H1 (cell line): ENCODE data around the gene SRMS.

Experiments
- BACH1 ChIP-seq: IDR thresholded peaks from 2 replicates; pipeline ENCODE4 v1.6.1; 2012; ENCODE audit warnings: low read length, improper control_type of control experiment
- BRCA1 ChIP-seq: IDR thresholded peaks from 2 replicates; pipeline ENCODE4 v1.6.1; 2012; ENCODE audit warnings: low read depth, low read length, improper control_type of control experiment
- CREB1 ChIP-seq: IDR thresholded peaks from 2 replicates; pipeline ENCODE4 v1.6.1; 2012; ENCODE audit warnings: inconsistent platforms
- EZH2 ChIP-seq: fragments of 200-600 bp; sonication (generic); IDR thresholded peaks from 2 replicates; pipeline ENCODE4 v1.7.1; 2012; ENCODE audit warnings: low read depth, mild to moderate bottlenecking, moderate library complexity, low read length, inconsistent platforms; ENCODE audit not compliant: severe bottlenecking
- KDM1A ChIP-seq: fragments of 200-600, 300-600 bp; sonication (generic); IDR thresholded peaks from 2 replicates; pipeline ENCODE4 v1.7.1; 2016; ENCODE audit warnings: mild to moderate bottlenecking, low read length, borderline replicate concordance
- POLR2A ChIP-seq, 2 experiments: IDR thresholded peaks; 1 replicate in 1 of 2; 2 replicates in 1 of 2; pipeline ENCODE4 v1.6.1; 2011; ENCODE audit warnings: low read depth in 2 of 2, low read length in 2 of 2, mild to moderate bottlenecking in 2 of 2; ENCODE audit errors: control extremely low read depth in 1 of 2
- RNF2 ChIP-seq: fragments of 200-900, 300-1000 bp; sonication (generic); IDR thresholded peaks from 2 replicates; pipeline ENCODE4 v1.7.1; 2016; ENCODE audit warnings: borderline replicate concordance, low read depth, mild to moderate bottlenecking, antibody characterized with exemption, low read length; ENCODE audit not compliant: poor library complexity, severe bottlenecking; ENCODE audit errors: missing control alignments
- TBP ChIP-seq: IDR thresholded peaks from 2 replicates; pipeline ENCODE4 v1.6.1; 2011; ENCODE audit warnings: low read depth, low read length, improper control_type of control experiment
- TEAD4 ChIP-seq: IDR thresholded peaks from 2 replicates; pipeline ENCODE4 v1.6.1; 2012; ENCODE audit warnings: low read depth, low read length, inconsistent platforms, mixed read lengths
- TF ChIP-seq, protein P1 (sequence below), 3 experiments: IDR thresholded peaks; 1 replicate in 2 of 3; 2 replicates in 1 of 3; pipeline versions ENCODE4 v1.5.1 to v1.6.1; 2011; ENCODE audit warnings: low read length in 3 of 3, mild to moderate bottlenecking in 3 of 3, inconsistent platforms in 2 of 3, low read depth in 1 of 3, moderate library complexity in 1 of 3; ENCODE audit not compliant: insufficient read depth in 1 of 3; ENCODE audit errors: control extremely low read depth in 1 of 3
- TF ChIP-seq, protein P2 (sequence below): IDR thresholded peaks from 2 replicates; pipeline ENCODE4 v1.6.1; 2012; ENCODE audit warnings: inconsistent platforms

- TF ChIP-seq BRCA1, result no peak
- no peak for TF ChIP-seq BACH1
- TF ChIP-seq POLR2A (IDR thresholded peaks at IDR 0.05; ENCODE audit: control extremely low read depth in 1 of 2, low read depth in 2 of 2, low read length in 2 of 2), result no peak
- no peak for TF ChIP-seq KDM1A
- TF ChIP-seq, protein P1, sequence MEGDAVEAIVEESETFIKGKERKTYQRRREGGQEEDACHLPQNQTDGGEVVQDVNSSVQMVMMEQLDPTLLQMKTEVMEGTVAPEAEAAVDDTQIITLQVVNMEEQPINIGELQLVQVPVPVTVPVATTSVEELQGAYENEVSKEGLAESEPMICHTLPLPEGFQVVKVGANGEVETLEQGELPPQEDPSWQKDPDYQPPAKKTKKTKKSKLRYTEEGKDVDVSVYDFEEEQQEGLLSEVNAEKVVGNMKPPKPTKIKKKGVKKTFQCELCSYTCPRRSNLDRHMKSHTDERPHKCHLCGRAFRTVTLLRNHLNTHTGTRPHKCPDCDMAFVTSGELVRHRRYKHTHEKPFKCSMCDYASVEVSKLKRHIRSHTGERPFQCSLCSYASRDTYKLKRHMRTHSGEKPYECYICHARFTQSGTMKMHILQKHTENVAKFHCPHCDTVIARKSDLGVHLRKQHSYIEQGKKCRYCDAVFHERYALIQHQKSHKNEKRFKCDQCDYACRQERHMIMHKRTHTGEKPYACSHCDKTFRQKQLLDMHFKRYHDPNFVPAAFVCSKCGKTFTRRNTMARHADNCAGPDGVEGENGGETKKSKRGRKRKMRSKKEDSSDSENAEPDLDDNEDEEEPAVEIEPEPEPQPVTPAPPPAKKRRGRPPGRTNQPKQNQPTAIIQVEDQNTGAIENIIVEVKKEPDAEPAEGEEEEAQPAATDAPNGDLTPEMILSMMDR (IDR thresholded peaks at IDR 0.05; ENCODE audit: control extremely low read depth in 1 of 3, insufficient read depth in 1 of 3, low read depth in 1 of 3, low read length in 3 of 3), result no peak
- no peak for TF ChIP-seq RNF2
- TF ChIP-seq, protein P2, sequence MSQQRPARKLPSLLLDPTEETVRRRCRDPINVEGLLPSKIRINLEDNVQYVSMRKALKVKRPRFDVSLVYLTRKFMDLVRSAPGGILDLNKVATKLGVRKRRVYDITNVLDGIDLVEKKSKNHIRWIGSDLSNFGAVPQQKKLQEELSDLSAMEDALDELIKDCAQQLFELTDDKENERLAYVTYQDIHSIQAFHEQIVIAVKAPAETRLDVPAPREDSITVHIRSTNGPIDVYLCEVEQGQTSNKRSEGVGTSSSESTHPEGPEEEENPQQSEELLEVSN, result peak; percentile 53
- no peak for TF ChIP-seq CREB1
- no peak for TF ChIP-seq EZH2
- no peak for TF ChIP-seq TEAD4
- TF ChIP-seq TBP, result no peak
Measured at GRCh38 chr20:63499338-63499969, 48.1 kb downstream of the SRMS start.
